ENCODE results near the gene KNG1.

GRCh38 chr3:186757686-186758220 is 40.6 kb downstream of the KNG1 start:
- TF ChIP-seq CTCF (IDR thresholded peaks at IDR 0.05; ENCODE audit: insufficient read depth, low read length) = no peak
- TF ChIP-seq POLR2AphosphoS5 (IDR thresholded peaks at IDR 0.05; ENCODE audit: low read depth) = no peak
- TF ChIP-seq GABPA (IDR thresholded peaks at IDR 0.05; ENCODE audit: low read depth) = no peak
- no peak for TF ChIP-seq REST (IDR thresholded peaks at IDR 0.05; ENCODE audit: insufficient replicate concordance, low read depth)
- no peak for TF ChIP-seq SPI1 (IDR thresholded peaks at IDR 0.05; ENCODE audit: borderline replicate concordance, low read depth)

Measured in HL-60 (cell line).